ENCODE results near the gene SAG. TPM values are rescaled to one million over a fixed set of nuclear protein-coding genes. Genes with fewer than 3 reads are reported as not detected.

Gene SAG
- total RNA-seq, 3 donors from 2014 or later = not detected

DNA sequence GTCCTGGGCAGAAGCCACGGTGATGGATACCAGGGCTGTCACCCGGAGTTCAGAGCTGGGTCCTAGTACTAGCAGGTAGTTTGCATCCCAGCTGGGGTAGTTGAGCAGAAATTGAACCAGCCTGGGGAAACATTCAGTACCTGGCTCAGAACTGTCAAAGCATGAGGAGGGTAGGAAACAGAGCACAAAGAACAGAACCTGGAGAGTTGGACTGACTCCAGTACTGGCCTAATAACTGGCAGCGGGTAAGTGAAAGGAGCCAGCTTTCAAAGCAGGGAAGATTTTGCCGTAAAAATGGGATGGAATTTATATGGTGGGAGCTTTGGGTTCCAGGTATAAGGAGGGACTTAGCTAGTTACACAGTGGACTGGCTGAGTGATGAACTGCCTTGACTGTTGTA, 32.4 kb upstream of the SAG start:
- peaks cover 9% of the 10 kb centered on the region for H3K36me3 ChIP-seq
- H3K9me3 ChIP-seq = no peaks in the 10 kb centered on the region
- intact Hi-C loops (cut with DNase I; ENCODE audit: low total_unique reads) = no loop called here

DNA sequence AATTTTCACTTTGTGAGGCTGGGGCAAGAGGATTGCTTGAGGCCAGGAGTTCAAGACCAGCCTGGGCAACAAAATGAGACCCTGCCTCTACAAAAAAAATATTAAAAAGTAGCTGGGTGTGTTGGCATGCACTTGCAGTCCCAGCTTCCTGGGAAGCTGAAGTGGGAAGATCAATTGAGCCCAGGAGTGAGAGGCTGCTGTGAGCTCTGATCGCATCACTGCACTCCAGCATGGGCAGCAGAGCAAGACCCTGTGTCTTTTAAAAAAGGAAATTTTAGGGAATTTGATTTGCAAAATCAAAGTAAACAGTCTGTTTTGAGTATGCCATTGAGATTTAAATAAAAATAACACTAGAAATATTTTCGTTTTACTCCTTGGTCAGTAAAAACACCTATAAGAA, 28.7 kb upstream of the SAG start:
- Histone ChIP-seq H3K27ac (no peak overlapping the region), H3K27me3 (no peaks in the 10 kb centered on the region), H3K4me3 (no peak overlapping the region), H3K9me3 (no peaks in the 10 kb centered on the region), H3K36me3 (peaks cover 19% of the 10 kb centered on the region), H3K4me1 (no peaks in the 10 kb centered on the region)
- no peak for DNase-seq (ENCODE audit: low spot score in 2 of 2)
- no peak for TF ChIP-seq POLR2A (IDR thresholded peaks at IDR 0.05)
- TF ChIP-seq, protein P1, sequence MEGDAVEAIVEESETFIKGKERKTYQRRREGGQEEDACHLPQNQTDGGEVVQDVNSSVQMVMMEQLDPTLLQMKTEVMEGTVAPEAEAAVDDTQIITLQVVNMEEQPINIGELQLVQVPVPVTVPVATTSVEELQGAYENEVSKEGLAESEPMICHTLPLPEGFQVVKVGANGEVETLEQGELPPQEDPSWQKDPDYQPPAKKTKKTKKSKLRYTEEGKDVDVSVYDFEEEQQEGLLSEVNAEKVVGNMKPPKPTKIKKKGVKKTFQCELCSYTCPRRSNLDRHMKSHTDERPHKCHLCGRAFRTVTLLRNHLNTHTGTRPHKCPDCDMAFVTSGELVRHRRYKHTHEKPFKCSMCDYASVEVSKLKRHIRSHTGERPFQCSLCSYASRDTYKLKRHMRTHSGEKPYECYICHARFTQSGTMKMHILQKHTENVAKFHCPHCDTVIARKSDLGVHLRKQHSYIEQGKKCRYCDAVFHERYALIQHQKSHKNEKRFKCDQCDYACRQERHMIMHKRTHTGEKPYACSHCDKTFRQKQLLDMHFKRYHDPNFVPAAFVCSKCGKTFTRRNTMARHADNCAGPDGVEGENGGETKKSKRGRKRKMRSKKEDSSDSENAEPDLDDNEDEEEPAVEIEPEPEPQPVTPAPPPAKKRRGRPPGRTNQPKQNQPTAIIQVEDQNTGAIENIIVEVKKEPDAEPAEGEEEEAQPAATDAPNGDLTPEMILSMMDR (IDR thresholded peaks at IDR 0.05) = no peak
- no peak for TF ChIP-seq POLR2AphosphoS5 (IDR thresholded peaks at IDR 0.05)
- intact Hi-C loops (cut with DNase I; ENCODE audit: low total_unique reads) = no loop called here

More for the DNA sequence above, 32.4 kb upstream of the SAG start:
- Histone ChIP-seq H3K27ac (peak overlapping the region; percentile 10 to 17), H3K4me3 (no peak overlapping the region), H3K4me1 (no peaks in the 10 kb centered on the region), H3K27me3 (no peaks in the 10 kb centered on the region)
- no peak for DNase-seq (ENCODE audit: low spot score in 2 of 2)
- TF ChIP-seq POLR2AphosphoS5 (IDR thresholded peaks at IDR 0.05) (no peak), POLR2A (IDR thresholded peaks at IDR 0.05) (no peak)
- TF ChIP-seq, protein P1 (IDR thresholded peaks at IDR 0.05) = no peak

DNA sequence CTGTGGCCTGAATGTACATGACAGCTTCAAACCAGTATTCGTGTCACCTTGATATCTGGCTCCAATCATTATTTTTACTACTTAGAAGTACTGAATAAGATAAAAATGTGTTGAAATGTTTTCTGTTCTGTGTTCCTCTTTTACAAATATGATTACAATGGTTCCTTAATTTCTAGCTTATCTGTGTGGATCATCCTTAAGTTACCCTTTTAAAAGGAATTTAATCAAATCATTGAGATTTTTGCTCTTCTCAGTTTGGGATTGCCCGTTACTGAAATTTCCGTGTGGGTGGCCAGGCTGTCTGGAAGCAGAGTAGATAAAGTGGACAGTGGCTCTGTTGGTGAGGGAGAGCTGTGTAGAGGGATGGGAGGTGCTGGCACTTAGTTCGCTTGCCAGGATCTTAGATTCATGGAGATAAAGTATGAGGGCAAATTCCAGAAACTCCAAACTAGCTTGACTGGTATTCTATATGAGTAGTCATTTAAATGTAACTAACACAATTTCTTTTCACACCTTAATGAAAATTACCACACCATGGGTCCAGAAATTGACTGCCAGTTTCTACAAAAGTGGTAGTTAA, 27.4 kb upstream of the SAG start:
- Histone ChIP-seq H3K27me3 (no peaks in the 10 kb centered on the region), H3K9me3 (no peaks in the 10 kb centered on the region), H3K36me3 (peaks cover 13% of the 10 kb centered on the region), H3K27ac (peak overlapping the region in 1 of 2 donors; percentile 8), H3K4me1 (no peaks in the 10 kb centered on the region), H3K4me3 (no peak overlapping the region)
- TF ChIP-seq, protein P1 (IDR thresholded peaks at IDR 0.05) = no peak
- intact Hi-C loops (cut with DNase I; ENCODE audit: low total_unique reads) = no loop called here
- no peak for DNase-seq (ENCODE audit: low spot score in 2 of 2)

DNA sequence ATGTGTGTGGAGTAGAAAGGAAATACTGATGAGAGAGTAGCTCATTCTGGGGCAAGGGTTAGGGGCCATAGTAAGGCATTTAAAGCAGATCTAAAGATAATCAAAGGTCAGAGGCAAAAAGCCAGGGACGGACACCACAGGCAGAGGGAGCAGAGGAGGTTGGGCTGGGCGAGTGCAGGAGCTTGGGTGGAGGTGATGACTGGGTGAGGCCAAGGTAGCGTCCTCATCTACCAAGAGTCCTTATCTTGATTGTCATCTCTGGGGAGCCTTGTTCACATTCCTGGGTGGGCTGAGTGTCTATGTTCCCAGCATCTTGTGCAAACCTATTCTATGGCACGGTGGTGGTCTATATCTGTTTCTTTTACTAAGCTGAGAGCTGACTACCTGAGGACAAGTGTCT, 26.1 kb upstream of the SAG start:
- no peak overlapping the region for H3K27ac ChIP-seq
- peaks cover 10% of the 10 kb centered on the region for H3K36me3 ChIP-seq
- TF ChIP-seq POLR2A (IDR thresholded peaks at IDR 0.05) (no peak), POLR2AphosphoS5 (IDR thresholded peaks at IDR 0.05) (no peak)
- TF ChIP-seq, protein P1 (IDR thresholded peaks at IDR 0.05) = no peak
- intact Hi-C loops (cut with DNase I; ENCODE audit: low total_unique reads) = no loop called here
- H3K4me3 ChIP-seq = no peak overlapping the region
- DNase-seq (ENCODE audit: low spot score in 2 of 2) = no peak
- no peaks in the 10 kb centered on the region for H3K27me3 ChIP-seq
- no peaks in the 10 kb centered on the region for H3K9me3 ChIP-seq
- no peaks in the 10 kb centered on the region for H3K4me1 ChIP-seq

DNA sequence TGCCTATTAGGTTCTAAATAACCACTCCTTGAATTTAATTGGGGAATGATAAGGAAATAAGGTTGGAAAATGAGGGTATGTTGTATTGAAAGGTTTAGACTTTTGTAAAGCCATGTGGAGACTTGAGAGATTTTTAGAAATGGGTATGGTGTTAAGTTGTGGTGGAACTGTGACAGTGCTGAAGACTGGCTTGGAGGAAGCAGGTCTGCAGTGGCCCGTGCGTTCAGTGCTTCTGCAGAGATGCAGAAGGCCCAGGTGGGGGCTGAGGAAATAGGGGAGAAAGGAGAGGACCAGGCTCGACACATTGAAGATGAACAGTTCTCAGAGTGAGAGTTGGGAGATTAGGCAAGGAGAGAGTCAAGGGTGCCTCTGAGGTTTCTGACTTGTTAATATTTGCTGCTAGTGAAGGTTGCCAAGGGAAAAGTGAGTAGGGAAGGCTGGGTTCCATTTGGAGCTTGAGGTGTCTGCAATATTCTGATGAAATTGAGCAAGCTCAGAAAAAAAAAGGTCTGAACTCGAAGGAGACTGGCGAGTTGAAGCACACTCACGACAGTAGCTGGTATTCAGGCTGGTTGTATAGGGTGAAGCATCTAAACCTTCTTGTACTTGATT, 25.5 kb upstream of the SAG start:
- intact Hi-C loops (cut with DNase I; ENCODE audit: low total_unique reads) = no loop called here
- Histone ChIP-seq H3K4me3 (no peak overlapping the region), H3K4me1 (no peaks in the 10 kb centered on the region), H3K36me3 (peaks cover 10% of the 10 kb centered on the region), H3K27me3 (no peaks in the 10 kb centered on the region), H3K9me3 (no peaks in the 10 kb centered on the region), H3K27ac (no peak overlapping the region)
- no peak for DNase-seq (ENCODE audit: low spot score in 2 of 2)
- TF ChIP-seq POLR2A (IDR thresholded peaks at IDR 0.05) = no peak

All from breast epithelium (tissue), 4 donors.